NOMO-1 treated with DMSO at 0.1 percent for 48 hours (cell line): Measurements from ENCODE around the gene DIO1.

Source experiments
- DNase-seq: peaks from one replicate; lab custom pipeline; 2025; ENCODE audit not compliant: unreplicated experiment; lab: John Stamatoyannopoulos, UW

The DIO1 gene

DNA sequence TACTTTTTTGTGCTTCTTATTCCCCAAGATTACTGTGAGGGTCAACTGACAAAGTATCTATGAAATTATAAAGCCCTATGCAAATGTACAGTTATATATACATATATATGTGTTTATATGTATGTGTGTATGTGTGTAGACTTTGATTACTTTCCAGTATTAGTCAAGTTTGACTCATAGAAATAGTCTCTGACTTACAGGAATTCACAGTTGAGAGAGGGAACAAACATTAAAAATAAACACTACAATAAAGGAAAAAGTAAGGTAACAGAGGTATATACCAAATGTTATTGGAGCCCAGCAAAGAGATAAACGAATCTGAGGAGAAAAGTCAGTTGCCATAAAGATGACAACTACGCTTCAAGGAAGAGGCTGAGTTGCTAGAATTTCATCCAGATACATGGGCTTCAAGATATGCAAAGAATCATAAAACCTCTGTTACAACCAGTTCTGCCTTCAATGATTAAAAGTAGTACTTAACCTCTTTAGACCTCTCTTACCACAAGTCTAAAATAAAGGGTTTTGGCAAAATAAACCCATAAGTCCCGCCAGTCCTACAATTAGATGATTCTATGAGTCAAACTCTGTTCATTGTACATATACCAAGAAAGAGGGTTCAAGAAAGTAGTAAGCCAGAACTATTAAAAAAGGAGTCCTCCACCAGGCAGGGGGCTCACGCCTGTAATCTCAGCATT, 44.3 kb downstream of the DIO1 start:
- no peak for DNase-seq

DNA sequence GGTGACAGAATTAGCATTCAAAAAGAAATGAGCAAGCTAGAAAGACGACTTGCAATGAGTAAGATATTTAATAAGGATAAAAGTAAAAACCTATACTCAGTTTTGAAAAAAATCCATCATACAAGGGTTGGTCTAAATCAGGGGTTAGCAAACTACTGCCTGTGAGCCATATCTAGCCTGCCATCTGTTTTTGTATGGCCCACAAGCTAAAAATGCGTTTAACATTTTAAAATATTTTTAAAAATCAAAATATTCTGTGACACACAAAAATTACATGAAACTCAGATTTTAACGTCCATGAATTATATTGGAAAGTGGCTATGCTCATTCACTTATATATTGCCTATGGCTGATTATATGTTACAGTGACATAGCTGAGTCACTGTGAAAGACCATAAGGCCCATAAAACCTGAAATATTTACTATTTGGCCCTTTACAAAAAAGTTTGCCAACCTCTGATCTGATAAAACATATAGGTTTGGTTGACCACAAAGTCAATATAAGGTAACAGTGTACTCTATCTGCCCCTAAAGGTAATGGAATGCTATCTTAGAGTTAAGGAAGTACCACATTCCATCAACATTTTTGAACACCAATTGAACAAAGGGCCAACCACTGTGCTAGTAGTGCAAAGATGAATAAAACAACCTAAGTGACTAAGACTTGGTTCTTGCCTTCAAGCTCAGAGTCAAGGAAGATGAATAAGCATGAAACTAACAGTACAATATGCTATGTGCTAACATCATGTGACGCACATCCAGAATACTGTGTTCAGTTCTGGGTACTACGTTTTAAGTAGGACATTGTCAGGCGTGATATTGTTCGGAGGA, 48.4 kb downstream of the DIO1 start:
- DNase-seq, result no peak

GRCh38 chr1:53943090-53943489, 49.1 kb downstream of the DIO1 start:
- no peak for DNase-seq

DNA sequence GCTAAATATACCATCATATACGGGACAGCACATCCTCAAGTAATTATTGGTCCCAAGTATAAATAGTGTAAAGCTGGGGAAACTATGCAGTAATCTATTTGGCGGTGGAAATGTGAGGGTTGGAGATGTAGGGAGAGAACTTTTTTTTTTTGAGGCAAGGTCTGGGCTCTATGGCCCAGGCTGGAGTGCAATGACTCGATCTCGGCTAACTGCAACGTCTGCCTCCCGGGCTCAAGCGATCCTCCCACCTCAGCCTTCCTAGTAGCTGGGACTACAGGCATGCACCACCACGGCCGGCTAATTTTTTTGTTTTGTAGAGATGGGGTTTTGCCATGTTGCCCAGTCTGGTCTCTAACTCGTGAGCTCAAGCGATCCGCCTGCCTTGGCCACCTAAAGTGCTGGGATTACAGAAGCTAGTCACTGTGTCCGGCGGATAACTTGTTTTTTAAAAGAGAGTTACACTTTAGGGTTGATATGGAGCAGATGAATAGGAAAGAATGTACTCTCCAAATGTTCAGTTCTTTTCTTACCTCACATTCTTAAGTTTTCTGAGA, 49.6 kb downstream of the DIO1 start:
- no peak for DNase-seq

DNA sequence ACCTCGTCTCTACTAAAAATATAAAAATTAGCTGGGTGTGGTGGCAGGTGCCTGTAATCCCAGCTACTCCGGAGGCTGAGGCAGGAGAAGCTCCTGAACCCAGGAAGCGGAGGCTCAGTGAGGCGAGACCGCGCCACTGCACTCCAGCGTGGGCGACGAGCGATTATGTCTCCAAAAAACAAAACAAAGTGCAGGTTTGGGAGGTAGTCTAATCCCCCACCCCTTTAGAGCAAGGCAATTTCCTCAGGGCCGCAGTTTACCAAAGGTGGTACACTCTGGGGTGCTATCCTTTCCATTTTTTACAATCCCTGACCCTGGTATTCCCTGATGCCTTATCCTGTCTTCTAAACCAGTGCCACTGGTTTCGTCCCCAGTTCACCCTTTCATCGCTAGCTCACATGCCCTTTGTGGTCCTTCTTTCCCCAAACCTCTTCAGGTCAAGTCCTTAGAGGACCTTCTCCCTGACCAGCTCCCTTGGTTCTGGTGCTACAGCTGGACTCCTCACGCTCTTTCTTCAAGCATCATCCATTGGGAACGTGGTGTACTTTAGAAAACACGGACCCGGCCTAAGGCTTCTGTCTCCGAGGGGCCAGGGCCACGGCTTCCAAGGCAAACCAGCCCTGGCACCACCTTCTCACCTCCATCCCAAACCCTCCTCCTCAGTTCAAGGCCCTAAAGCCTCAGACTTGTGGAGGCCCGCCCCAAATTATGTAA, 50.6 kb downstream of the DIO1 start:
- DNase-seq, result no peak

GRCh38 chr1:53945183-53945432, 51.1 kb downstream of the DIO1 start:
- DNase-seq, result no peak

DNA sequence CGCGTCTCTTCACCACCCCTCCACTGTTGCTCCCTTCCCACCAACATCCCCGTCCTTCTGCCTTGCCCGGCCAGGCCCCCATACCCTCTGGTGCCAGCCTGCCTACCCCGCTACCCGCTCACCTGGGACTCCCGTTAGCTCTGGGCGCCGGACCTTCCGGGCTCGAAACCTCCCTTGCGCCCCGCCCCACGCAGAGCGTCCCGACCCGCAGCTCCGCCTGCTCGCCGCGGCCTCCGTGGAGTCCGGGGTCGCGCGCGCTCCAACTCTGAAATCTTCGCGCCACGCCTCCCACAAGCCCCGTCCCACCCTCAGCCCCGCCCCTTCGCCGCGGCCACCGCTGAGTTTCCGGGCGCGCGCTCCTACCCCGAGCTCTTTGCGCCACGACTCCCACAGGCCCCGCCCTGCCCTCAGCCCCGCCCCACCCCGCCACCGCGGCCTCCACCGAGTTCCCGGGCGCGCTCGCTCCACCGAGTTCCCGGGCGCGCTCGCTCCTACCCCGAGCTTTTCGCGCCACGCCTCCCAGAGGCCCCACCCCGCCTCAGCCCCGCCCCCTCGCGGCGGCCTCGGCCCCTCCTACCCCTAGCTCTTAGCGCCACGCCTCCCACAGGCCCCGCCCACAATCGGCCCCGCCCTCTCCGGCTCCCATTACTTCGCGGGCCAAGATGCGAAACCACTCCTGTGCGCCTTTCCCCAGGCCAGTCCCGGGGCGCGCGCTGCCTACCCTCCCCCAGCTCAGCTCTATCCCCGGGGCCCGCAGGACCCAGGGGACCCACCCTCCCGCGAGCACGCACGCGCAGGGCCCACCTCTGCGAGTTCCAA, 51.7 kb downstream of the DIO1 start, which contains the start of gene IFT25:
TSS of gene IFT25 (minus strand) at position 267 of the 819 bp plus-strand sequence. CDS start 5,617 bp downstream, outside the sequence.
- peak; percentile 92 for DNase-seq

GRCh38 chr1:53946252-53947171, 52.5 kb downstream of the DIO1 start, which contains the start of gene LRRC42:
Gene LRRC42 (plus strand): TSS chr1:53946350. CDS start chr1:53952000, 5,650 bp downstream.
- peak; percentile 75 for DNase-seq

DNA sequence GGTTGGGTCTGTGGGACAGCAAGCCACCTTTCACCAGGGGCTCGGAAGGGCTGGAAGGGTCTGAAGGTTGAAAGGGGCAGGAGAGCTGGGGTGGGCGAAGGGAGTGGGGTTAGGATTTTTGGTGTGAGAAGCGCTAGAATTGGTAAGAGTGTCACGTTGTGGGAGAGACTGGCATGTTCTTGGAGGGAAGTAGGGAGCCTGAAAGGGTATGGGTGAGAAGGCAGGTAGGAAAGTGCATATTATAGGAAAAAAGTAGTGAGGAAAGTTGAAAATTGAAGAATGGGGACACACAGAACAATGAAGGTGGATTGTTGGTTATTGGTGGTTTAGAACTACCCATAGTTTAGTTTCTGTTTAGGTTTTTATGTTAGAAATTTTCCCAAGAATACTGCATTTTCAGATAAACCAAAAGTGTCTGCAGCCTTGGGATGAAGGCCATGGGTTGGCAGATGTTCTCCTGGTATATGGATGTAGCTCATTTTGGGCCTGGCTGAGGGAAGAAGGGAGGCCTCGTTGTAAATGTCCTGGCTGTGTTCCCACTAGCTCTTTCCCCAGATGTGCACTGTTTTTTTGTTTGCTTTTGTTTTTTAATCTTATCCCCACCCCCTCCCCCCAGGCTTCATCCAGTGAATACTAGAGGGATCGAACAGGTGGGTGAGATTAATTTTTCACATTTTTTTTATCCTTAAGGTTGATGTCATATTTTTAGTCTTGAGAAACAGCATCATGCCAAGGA, 53.4 kb downstream of the DIO1 start:
- DNase-seq, result no peak

DNA sequence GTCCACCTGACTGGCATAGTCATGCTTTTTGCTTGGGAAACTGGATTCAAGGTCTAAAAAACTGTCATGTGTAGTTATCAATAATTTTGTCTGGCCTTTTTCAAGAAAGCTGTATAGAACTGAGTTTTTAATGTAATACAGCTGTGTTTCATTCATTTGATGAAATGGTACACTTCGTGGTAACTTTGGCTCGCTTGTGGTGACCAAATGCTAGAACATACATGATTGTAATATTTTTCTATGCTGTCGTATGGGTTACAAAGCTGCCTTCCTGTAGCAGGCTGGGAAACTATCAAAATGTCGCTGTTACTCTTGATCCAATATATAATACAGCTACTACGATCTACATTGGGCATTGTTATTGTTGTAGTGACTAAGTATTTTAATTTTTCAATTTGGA, 54.3 kb downstream of the DIO1 start:
- no peak for DNase-seq

DNA sequence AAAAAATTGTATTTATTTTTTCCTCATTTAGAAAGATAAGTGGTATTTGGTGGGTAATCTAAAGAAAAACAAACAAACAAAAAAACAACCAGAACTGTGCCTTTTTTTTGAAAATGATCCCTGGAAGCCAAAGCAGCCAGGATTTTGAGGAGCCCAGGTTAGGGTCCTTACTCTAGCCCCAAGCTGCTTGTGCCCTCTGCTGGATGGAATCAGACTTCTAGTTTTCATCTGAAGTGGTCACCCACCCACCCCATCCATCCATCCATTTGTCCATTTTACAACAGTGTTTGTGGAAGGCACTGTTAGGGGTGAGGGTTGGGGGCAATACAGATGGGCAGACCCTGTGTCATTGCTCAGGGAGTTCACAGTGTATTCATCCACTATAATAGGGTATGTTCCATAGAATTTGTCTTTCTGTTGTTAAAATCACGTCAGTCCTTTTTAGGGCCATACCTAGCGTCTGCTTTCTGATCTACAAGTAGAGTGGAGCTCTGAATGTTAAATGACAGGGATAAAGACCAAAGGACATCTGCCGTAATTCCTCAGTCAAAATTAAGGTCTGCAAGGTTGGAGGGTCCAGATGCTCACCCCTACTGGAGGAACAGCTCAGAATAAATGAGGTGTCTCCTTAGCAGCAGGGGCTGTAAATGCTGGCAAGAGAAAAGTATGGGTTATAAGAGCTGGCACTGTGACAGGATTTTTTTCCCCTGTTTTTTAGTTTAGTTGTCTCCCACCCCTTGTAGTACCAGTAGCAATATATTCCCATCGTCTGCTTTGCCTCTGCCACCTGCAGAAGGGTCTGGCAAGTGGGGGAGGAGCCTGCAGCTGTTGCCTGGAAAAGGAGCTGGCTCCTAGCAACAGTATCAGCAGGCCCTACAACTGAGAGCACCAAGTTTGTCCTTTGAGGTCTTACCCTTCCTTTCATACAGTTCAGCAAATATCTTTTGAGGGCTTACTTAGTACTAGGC, 55.3 kb downstream of the DIO1 start:
- DNase-seq, result no peak

- no peak for DNase-seq
These were observed 57.7 kb downstream of the DIO1 start for GRCh38 chr1:53951697-53952096.

- no peak for DNase-seq
These were observed 60.1 kb downstream of the DIO1 start for GRCh38 chr1:53954128-53954527.

- peak; percentile 62 for DNase-seq
These were observed 62.6 kb downstream of the DIO1 start for GRCh38 chr1:53956308-53957168.

DNA sequence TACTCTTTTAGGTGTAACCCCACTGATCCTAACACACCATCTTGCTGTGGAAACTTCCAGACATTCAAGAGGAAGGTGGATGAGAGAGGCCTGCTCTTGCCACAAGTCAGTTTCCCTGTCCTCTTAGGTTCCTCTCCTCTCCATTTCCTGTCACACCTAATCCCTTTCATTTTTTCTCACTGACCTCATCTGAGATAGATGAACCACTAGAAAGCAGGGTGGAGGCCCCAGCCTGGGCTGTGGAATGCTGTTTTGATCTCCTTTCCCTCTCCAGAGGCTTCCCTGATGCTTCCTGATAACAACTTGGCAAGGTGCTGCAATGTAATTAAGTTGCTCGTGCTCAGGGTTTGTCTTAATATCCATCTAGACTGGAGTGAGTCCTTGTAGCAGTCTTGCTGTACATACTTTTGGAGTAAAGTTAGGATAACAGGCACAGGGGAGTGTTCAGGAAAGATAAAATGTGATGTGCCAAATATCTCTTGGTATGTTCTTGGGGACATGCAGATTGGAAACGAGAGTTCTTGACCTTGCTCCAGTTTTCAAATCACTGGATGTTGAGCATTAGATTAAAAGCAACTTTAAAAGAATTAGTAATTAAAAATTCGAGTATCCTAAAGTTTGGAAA, 63.3 kb downstream of the DIO1 start:
- no peak for DNase-seq

DNA sequence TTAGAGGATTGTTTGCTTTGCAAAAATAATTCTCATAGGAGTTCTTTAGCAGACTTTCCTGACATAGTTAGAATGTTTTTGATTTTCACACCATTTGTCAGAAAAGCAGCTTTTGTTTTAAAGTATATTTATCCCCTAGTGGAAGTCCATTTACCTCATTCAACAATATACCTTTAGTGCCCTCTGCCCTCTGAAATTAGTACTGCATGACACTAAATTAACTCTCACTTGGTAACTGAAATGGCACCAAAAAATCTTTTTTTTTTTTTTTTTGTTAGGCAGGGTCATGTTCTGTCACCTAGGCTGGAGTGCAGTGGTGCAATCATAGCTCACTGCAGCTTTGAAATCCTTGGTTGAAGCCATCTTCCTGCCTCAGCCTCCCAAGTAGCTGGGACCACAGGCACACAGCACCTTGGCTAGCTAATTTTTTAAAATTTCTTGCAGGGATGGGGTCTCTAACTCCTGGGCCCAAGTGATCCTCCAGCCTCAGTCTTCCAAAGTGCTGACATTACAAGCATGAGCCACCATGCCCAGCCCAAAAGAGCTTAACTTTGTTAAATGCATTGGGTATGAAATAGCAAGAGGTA, 65.8 kb downstream of the DIO1 start:
- DNase-seq, result peak; percentile 36
